Adrenal gland (tissue), 12 donors: ENCODE data around the gene CD44. TPM values are rescaled to one million over a fixed set of nuclear protein-coding genes. Genes with fewer than 3 reads are reported as not detected.

Experiments
- DNase-seq, 7 donors: peaks; one replicate each; pipeline ENCODE4 v3.0.0-alpha.2; 2019 to 2020
- H3K27ac ChIP-seq, 5 donors: fragments of 200-600 bp; sonication (generic) in 4 of 5; 1 replicate in 3 of 5; 2 replicates in 2 of 5; pipeline versions ENCODE4 v1.5.1 to v1.8.0; 2016 to 2020; ENCODE audit warnings: mild to moderate bottlenecking in 1 of 5
- H3K27me3 ChIP-seq: fragments of 200-600 bp; 2 replicates; pipeline ENCODE4 v1.8.0; 2021
- H3K36me3 ChIP-seq, 2 donors: fragments of 200-600 bp; replicated peaks in 1 of 2; 1 replicate in 1 of 2; 2 replicates in 1 of 2; pipeline versions ENCODE4 v1.5.1 to v1.8.0; 2018 to 2022
- H3K4me1 ChIP-seq, 2 donors: fragments of 200-600 bp; replicated peaks in 1 of 2; 1 replicate in 1 of 2; 2 replicates in 1 of 2; pipeline versions ENCODE4 v1.5.1 to v1.8.0; 2018 to 2021
- H3K4me3 ChIP-seq, 4 donors: fragments of 200-600 bp; sonication (generic) in 3 of 4; one replicate each; pipeline ENCODE4 v1.5.1; 2016 to 2018
- H3K9me3 ChIP-seq, 3 donors: fragments of 200-600 bp; sonication (generic) in 1 of 3; replicated peaks in 1 of 3; 1 replicate in 2 of 3; 2 replicates in 1 of 3; pipeline versions ENCODE4 v1.5.1 to v1.8.0; 2016 to 2021
- CTCF ChIP-seq, 6 experiments: fragments of 450-650 bp in 4 of 6; fragments of 200-600 bp in 2 of 6; sonication (generic) in 1 of 6; IDR thresholded peaks; 1 replicate in 5 of 6; 2 replicates in 1 of 6; pipeline versions ENCODE4 v1.5.1 to v1.8.0; 2016 to 2021; ENCODE audit warnings: antibody characterized with exemption in 6 of 6, mild to moderate bottlenecking in 2 of 6, moderate library complexity in 1 of 6
- POLR2A ChIP-seq, 2 donors: fragments of 450-650 bp; IDR thresholded peaks; one replicate each; pipeline ENCODE4 v1.6.1; 2017; ENCODE audit warnings: antibody characterized with exemption in 2 of 2, mild to moderate bottlenecking in 2 of 2, moderate library complexity in 1 of 2
- WGBS, 4 donors: extraction: QIAGEN DNeasy Blood & Tissue Kit in 2 of 4; methylation state at CpG; one replicate each; pipeline versions ENCODE4 v1.1.5 to v1.1.7; 2013 to 2017; 5-methylcytosine and 5-hydroxymethylcytosine counted together
- intact Hi-C, 2 donors: fragments of 100-400 bp; cut with DNase I; formaldehyde crosslinking; loops; one replicate each; pipeline versions ENCODE4 v1.14.1 to v1.15.0; 2022 to 2023
- polyA plus RNA-seq, 3 donors: library from polyadenylated mRNA; stranded (reverse); fragments of 200-250 nt in 2 of 3; fragments of 350-450 nt in 1 of 3; fragmentation: Illumina TruSeq in 1 of 3; extraction: RNeasy Lipid Tissue Mini Kit (QIAGEN cat#74804) in 1 of 3; gene quantifications; one replicate each; pipeline ENCODE4 v1.2.3, GENCODE V29; 2013 to 2014
- total RNA-seq, 9 donors: library from RNA; depleted of rRNA in 4 of 9; stranded (reverse); fragments of >200 nt in 4 of 9; fragments of 120-200 nt in 1 of 9; fragmentation: NEBNext Ultra II Directional in 1 of 9; extraction: Animal tissue kit (Norgen Biotek cat#: 25700) in 1 of 9; gene quantifications; one replicate each; pipeline versions ENCODE4 v1.1.0 to v1.2.4, GENCODE V29; 2013 to 2023
- donor health status: healthy with polysubstance abuse.
- donor health status: Bipolar disorder and iron deficiency.
- donor health status: DM: yes; HTN: yes; CAD: no.
- donor health status: DM: no; HTN: no; CAD: no.
- donor health status: DM: no; HTN: no; CAD: no.
- donor health status: DM: yes; HTN: yes; CAD: no.

Gene CD44
- total and polyA plus RNA-seq, 12 donors: 10.2 to 110 (median 77.5) TPM

- Histone ChIP-seq H3K27ac (no peak overlapping the region), H3K9me3 (no peaks in the 10 kb centered on the region), H3K4me3 (no peak overlapping the region), H3K27me3 (no peaks in the 10 kb centered on the region), H3K4me1 (no peaks in the 10 kb centered on the region), H3K36me3 (no peaks in the 10 kb centered on the region)
- intact Hi-C loops: no loop called here
- TF ChIP-seq CTCF (IDR thresholded peaks at IDR 0.05) (no peak), POLR2A (IDR thresholded peaks at IDR 0.05) (no peak)
- 82 to 96% (median 90%) methylated on average over 4 of the region's 4 CpGs for WGBS, 4 donors
- no peak for DNase-seq
Observed at GRCh38 chr11:35250192-35250591, 111.2 kb downstream of the CD44 start.

GRCh38 chr11:35250621-35251020, 111.7 kb downstream of the CD44 start:
- no peak for TF ChIP-seq POLR2A (IDR thresholded peaks at IDR 0.05)
- no peak for TF ChIP-seq CTCF (IDR thresholded peaks at IDR 0.05)
- DNase-seq: peak in 1 of 7 donors; percentile 7
- no peak overlapping the region for H3K27ac ChIP-seq
- no peaks in the 10 kb centered on the region for H3K9me3 ChIP-seq
- H3K4me3 ChIP-seq: no peak overlapping the region
- intact Hi-C loops: no loop called here
- H3K36me3 ChIP-seq: no peaks in the 10 kb centered on the region
- no peaks in the 10 kb centered on the region for H3K4me1 ChIP-seq
- no peaks in the 10 kb centered on the region for H3K27me3 ChIP-seq

GRCh38 chr11:35253237-35253636, 114.3 kb downstream of the CD44 start:
- Histone ChIP-seq H3K4me1 (no peaks in the 10 kb centered on the region), H3K27me3 (no peaks in the 10 kb centered on the region), H3K9me3 (no peaks in the 10 kb centered on the region), H3K4me3 (no peak overlapping the region), H3K36me3 (no peaks in the 10 kb centered on the region), H3K27ac (no peak overlapping the region)
- no peak for DNase-seq
- intact Hi-C loops: no loop called here
- TF ChIP-seq POLR2A (IDR thresholded peaks at IDR 0.05): no peak
- TF ChIP-seq CTCF (IDR thresholded peaks at IDR 0.05): no peak

GRCh38 chr11:35255514-35255913, 116.5 kb downstream of the CD44 start:
- TF ChIP-seq POLR2A (IDR thresholded peaks at IDR 0.05) (no peak), CTCF (IDR thresholded peaks at IDR 0.05) (no peak)
- Histone ChIP-seq H3K36me3 (no peaks in the 10 kb centered on the region), H3K27ac (no peak overlapping the region), H3K4me1 (no peaks in the 10 kb centered on the region), H3K4me3 (no peak overlapping the region), H3K27me3 (no peaks in the 10 kb centered on the region), H3K9me3 (no peaks in the 10 kb centered on the region)
- intact Hi-C loops: no loop called here
- DNase-seq: no peak
- 94 to 96% (median 95%) methylated on average over 2 of the region's 2 CpGs for WGBS, 4 donors
